Measurements from ENCODE around the gene CCT3. TPM values are rescaled to one million over a fixed set of nuclear protein-coding genes. Genes with fewer than 3 reads are reported as not detected.
A peak's percentile ranks its signal among the peaks of the same experiment; 100 is the strongest.

CCT3 gene
- total RNA-seq, 4 donors from 2014 or later = 91.4 to 198 (median 149) TPM

- Histone ChIP-seq H3K9me3 (no peaks in the 10 kb centered on the region), H3K27ac (no peak overlapping the region), H3K36me3 (no peaks in the 10 kb centered on the region), H3K27me3 (peaks cover 47% of the 10 kb centered on the region), H3K4me1 (peaks cover 7% of the 10 kb centered on the region), H3K4me3 (no peak overlapping the region)
- 21% methylated on average over 7 of the region's 9 CpGs for WGBS
- no peak for DNase-seq (ENCODE audit: low spot score in 2 of 2)
- TF ChIP-seq POLR2A (IDR thresholded peaks at IDR 0.05) (no peak), POLR2AphosphoS5 (IDR thresholded peaks at IDR 0.05) (no peak), CTCF (IDR thresholded peaks at IDR 0.05) (peak; percentile 83 to 86)
Observed at GRCh38 chr1:156385534-156386031, 47.5 kb upstream of the CCT3 start.

- TF ChIP-seq CTCF (IDR thresholded peaks at IDR 0.05) = no peak
- TF ChIP-seq EP300 (IDR thresholded peaks at IDR 0.05) = no peak
- no peak for TF ChIP-seq POLR2A (IDR thresholded peaks at IDR 0.05)
- no peak for TF ChIP-seq POLR2AphosphoS5 (IDR thresholded peaks at IDR 0.05)
- 87% methylated on average over 5 of the region's 5 CpGs for WGBS
- Histone ChIP-seq H3K27ac (no peak overlapping the region), H3K9me3 (no peaks in the 10 kb centered on the region), H3K4me1 (peaks cover 7% of the 10 kb centered on the region), H3K36me3 (no peaks in the 10 kb centered on the region), H3K27me3 (peaks cover 38% of the 10 kb centered on the region), H3K4me3 (no peak overlapping the region)
- DNase-seq (ENCODE audit: low spot score in 2 of 2) = no peak
Observed at GRCh38 chr1:156384658-156385057, 46.6 kb upstream of the CCT3 start.

- Histone ChIP-seq H3K4me3 (no peak overlapping the region), H3K27me3 (peaks cover 31% of the 10 kb centered on the region), H3K36me3 (no peaks in the 10 kb centered on the region), H3K27ac (no peak overlapping the region), H3K9me3 (no peaks in the 10 kb centered on the region), H3K4me1 (peaks cover 7% of the 10 kb centered on the region)
- 69% methylated on average over 3 of the region's 3 CpGs for WGBS
- DNase-seq (ENCODE audit: low spot score in 2 of 2) = no peak
- no peak for TF ChIP-seq EP300 (IDR thresholded peaks at IDR 0.05)
- no peak for TF ChIP-seq CTCF (IDR thresholded peaks at IDR 0.05)
- no peak for TF ChIP-seq POLR2AphosphoS5 (IDR thresholded peaks at IDR 0.05)
- no peak for TF ChIP-seq POLR2A (IDR thresholded peaks at IDR 0.05)
Observed at GRCh38 chr1:156384007-156384406, 45.9 kb upstream of the CCT3 start.

- WGBS = 52% methylated on average over 9 of the region's 9 CpGs
- peaks cover 22% of the 10 kb centered on the region for H3K27me3 ChIP-seq
- no peaks in the 10 kb centered on the region for H3K9me3 ChIP-seq
- no peak overlapping the region for H3K4me3 ChIP-seq
- peaks cover under 1% of the 10 kb centered on the region for H3K4me1 ChIP-seq
- TF ChIP-seq POLR2A (IDR thresholded peaks at IDR 0.05) = no peak
- peak; percentile 30 to 87 for TF ChIP-seq CTCF (IDR thresholded peaks at IDR 0.05)
- TF ChIP-seq EP300 (IDR thresholded peaks at IDR 0.05) = no peak
- no peak for TF ChIP-seq POLR2AphosphoS5 (IDR thresholded peaks at IDR 0.05)
- no peaks in the 10 kb centered on the region for H3K36me3 ChIP-seq
- DNase-seq (ENCODE audit: low spot score in 2 of 2) = no peak
- no peak overlapping the region for H3K27ac ChIP-seq
Observed at GRCh38 chr1:156383023-156383422, 44.9 kb upstream of the CCT3 start.

GRCh38 chr1:156382561-156382960, 44.5 kb upstream of the CCT3 start:
- TF ChIP-seq POLR2AphosphoS5 (IDR thresholded peaks at IDR 0.05) (no peak), POLR2A (IDR thresholded peaks at IDR 0.05) (no peak), CTCF (IDR thresholded peaks at IDR 0.05) (no peak), EP300 (IDR thresholded peaks at IDR 0.05) (no peak)
- H3K4me1 ChIP-seq = no peaks in the 10 kb centered on the region

More at GRCh38 chr1:156382561-156382960, 44.5 kb upstream of the CCT3 start:
- H3K36me3 ChIP-seq = no peaks in the 10 kb centered on the region
- no peak for DNase-seq (ENCODE audit: low spot score in 2 of 2)
- WGBS = 64% methylated on average over 5 of the region's 7 CpGs
- peaks cover 17% of the 10 kb centered on the region for H3K27me3 ChIP-seq
- no peak overlapping the region for H3K4me3 ChIP-seq
- no peak overlapping the region for H3K27ac ChIP-seq
- H3K9me3 ChIP-seq = no peaks in the 10 kb centered on the region
